HG03108 (cell line): ENCODE data around the gene TRPC3.
"Not testable (repeated sequence)": the region's sequence is repeated elsewhere in the genome, so short reads cannot be mapped to it uniquely, and the experiment has no call there.

Experiments used
- ATAC-seq: cut with Tn5 transposase; IDR thresholded peaks from one replicate; pipeline ENCODE4 v1.9.1; 2021; ENCODE audit warnings: moderate library complexity; ENCODE audit not compliant: unreplicated experiment

The TRPC3 gene

GRCh38 chr4:121950212-121950679, 1.6 kb downstream of the TRPC3 start:
- ATAC-seq, result peak; percentile 81

DNA sequence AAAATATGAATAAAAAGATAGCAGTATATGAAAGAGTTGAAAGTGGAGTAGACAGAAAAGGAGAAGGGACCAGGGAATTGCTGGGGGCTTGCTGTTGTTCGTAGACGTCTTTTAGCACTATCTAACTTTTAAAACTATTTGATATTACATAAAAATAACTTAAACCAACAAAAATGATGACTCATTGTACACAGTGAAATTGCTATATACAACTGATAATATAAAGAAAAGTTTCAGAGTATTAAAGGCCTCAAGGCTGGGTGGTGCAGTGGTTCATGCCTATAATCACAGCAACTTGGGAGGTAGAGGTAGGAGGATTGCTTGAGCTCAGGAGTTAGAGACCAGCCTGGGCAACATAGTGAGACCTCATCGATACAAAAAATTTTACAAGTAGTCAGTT, 5.2 kb downstream of the TRPC3 start:
- no peak for ATAC-seq

DNA sequence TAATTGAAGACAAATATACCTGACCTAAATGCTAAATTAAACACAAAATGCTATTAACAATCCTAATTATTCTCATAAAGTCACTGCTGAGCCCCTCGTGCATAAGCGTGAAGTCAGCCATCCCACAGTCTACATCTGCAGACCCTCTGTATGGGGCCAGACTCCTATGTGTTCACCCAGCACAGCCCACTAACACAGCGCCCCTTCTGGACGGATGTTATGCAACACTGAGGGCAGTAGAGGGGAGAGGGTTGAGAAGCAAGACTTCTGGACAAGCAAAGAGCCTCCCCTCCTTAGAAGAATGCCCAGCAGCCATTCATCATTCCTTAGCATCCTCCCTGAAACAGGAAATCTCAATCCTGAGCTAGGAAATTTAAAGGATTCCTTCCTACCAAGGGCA, 7.9 kb downstream of the TRPC3 start:
- ATAC-seq, result no peak

- no peak for ATAC-seq
Observed at GRCh38 chr4:121939690-121940089, 12.2 kb downstream of the TRPC3 start.

GRCh38 chr4:121938282-121939092, 13.4 kb downstream of the TRPC3 start:
- ATAC-seq, result no peak

DNA sequence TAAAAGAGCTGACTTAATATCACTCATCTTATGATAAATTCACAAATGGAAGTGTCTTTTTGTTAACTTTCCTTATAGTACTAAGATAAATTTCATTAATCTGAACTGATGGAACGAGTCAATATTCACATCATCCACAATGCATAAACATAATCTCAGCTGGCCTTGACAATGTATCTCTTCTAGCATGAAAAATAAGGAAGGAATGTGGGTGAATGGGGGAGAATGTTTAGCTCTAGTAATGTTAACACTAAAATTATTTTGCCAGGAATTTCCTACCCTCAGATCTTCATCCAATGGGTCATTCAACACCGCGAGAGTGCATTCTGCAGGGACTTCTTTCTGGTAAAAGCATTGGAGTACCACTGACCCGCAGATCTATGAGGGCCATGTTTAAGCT, 15.8 kb downstream of the TRPC3 start:
- no peak for ATAC-seq

GRCh38 chr4:121934635-121935034, 17.2 kb downstream of the TRPC3 start:
- no peak for ATAC-seq

DNA sequence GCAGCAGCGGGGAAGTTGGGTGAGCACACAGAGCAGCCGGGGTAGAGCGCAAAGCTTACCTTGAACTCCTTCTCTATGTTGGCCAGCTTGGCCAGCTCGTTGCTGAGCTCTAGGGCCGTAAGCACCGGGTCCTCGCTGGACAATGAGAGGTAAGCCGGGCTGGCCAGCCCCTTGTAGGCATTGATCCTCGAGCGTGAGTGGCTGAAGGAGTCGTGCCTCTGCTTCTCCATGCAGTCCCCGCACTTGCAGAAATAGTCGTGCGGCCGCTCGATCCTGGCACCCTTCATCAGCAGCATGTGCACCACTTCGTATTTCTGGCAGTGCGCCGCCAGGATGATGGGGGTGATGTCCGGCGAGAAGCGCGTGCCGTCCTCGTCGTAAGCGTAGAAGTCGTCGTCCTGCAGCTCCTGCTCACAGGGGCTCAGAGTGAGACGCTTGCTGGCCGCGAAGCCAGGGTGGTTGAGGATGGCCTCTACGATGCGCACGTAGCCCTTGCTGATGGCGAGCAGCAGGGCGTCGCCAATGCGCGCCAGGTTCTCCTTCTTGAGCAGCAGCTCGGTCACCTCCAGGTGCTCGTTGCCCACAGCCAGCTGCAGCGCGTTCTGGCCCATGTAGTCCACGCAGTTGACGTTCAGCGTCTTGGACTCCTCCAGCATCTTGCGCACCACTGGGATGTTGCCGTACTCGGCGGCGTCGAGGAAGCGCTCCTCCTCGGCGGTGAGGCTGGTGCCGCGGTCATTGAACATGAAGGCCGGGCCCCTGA, 19.5 kb downstream of the TRPC3 start:
- ATAC-seq, result no peak

- no peak for ATAC-seq
Observed at GRCh38 chr4:121930304-121930703, 21.6 kb downstream of the TRPC3 start.

DNA sequence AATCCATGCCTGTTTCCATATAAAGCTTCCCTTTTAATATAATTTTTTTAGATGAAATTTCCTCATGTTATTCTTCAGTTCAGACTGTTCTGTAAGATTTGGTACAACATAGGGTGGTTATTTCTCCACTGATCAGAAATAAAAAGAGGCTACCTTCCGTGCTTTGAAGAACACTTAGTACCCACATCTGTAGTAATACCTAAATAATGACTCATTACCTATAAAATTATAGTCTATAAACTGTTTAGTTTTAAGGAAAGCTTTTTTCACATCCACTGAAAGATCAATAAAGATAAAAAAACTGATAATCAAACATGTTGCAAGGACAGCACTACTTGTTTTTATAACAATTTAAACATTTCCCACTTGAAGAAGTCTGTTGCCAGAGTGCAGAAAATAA, 23.9 kb downstream of the TRPC3 start:
- no peak for ATAC-seq

- ATAC-seq, result not testable (repeated sequence)
Observed at GRCh38 chr4:121926490-121926889, 25.4 kb downstream of the TRPC3 start.

GRCh38 chr4:121923306-121923705, 28.6 kb downstream of the TRPC3 start:
- ATAC-seq, result no peak

GRCh38 chr4:121913667-121914066, 38.2 kb downstream of the TRPC3 start:
- ATAC-seq, result no peak

DNA sequence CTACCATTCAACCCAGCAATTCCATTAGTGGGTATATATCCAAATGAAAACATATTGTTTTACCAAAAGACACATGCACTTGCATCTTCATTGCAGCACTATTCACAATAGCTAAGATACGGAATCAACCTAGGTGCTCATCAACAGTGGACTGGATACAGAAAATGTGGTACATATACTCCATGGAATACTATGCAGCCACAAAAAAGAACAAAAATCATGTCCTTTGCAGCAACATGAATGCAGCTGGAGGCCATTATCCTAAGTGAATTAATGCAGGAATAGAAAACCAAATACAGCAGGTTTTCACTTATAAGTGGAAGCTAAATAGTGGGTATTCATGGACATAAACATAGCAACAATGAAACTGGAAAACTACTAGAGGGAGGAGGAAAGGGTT, 43.5 kb downstream of the TRPC3 start:
- no peak for ATAC-seq

DNA sequence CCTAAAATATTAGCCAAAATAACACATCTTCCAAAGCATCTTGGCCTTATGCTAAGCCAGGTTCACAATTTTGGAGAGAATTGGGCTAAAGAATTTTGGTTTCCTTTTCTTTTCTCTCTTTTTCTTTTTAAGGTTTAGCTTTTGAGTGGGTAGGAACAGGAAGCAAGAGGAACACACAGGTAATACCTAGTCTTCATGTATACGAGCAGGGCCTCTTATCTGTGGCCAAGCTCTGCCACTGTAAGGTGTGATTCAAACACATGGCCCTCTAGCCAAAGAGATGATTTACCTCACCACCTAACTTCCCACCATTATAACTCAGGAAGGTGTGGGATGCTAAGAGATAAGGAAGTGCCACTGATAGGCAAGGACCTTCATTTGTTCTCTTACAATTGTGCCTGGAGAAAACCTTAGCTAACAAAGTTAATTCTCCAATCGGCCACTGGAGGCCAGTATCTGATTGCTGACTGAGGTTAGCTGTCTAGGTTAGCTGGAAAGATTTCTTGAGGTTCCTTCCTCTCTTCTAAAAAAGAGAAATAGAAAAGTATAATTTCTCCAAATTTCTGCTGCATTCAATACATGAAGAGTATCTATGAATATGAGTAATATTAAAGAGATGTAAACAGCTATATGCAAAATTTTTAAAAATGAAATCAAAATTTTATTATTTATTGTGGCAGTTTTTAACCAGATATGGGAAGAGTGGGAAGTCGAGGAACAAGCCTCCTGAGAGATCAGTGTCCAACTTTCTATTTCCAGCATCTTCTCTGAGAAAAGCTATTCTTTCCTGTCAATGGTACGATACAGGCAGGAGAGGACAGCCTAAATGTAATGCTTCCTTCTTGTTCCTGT, 51.5 kb downstream of the TRPC3 start:
- ATAC-seq, result peak; percentile 61

DNA sequence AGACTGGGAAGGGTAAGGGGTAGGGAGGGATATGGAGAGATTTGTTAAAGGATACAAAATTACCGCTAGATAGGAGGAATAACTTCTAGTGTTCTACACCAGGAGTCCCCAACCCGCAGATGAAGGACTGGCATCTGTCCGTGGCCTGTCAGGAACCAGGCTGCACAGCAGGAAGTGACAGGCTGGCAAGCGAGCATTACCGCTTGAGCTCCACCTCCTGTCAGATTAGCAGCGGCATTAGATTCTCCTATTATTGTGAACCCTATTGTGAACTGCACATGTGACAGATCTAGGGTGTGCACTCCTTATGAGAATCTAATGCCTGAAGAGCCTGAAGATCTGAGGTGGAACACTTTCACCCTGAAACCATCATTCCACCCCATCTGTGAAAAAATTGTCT, 53.7 kb downstream of the TRPC3 start:
- no peak for ATAC-seq

DNA sequence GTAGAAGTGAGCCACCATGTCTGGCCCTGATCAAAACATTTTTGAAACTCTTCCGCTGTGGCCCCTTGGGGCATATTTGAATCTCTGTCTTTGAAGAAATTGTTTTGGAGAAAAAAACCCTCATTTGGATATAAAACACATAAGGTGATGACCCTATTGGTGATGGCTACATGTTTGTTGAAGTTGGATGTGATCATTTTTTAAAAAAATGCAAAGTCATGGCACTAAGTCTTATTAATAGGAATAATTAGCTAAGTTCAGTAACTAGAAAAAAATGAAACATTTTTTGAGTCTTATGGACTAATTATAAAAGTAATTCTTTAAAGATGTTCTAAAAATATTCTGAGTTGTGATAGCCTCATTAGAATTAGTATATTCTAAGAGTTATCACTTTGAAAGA, 63.7 kb downstream of the TRPC3 start:
- ATAC-seq, result no peak

- no peak for ATAC-seq
Observed at GRCh38 chr4:121885115-121885514, 66.7 kb downstream of the TRPC3 start.

GRCh38 chr4:121881158-121881557, 70.7 kb downstream of the TRPC3 start:
- no peak for ATAC-seq

GRCh38 chr4:121879135-121879534, 72.7 kb downstream of the TRPC3 start:
- no peak for ATAC-seq

DNA sequence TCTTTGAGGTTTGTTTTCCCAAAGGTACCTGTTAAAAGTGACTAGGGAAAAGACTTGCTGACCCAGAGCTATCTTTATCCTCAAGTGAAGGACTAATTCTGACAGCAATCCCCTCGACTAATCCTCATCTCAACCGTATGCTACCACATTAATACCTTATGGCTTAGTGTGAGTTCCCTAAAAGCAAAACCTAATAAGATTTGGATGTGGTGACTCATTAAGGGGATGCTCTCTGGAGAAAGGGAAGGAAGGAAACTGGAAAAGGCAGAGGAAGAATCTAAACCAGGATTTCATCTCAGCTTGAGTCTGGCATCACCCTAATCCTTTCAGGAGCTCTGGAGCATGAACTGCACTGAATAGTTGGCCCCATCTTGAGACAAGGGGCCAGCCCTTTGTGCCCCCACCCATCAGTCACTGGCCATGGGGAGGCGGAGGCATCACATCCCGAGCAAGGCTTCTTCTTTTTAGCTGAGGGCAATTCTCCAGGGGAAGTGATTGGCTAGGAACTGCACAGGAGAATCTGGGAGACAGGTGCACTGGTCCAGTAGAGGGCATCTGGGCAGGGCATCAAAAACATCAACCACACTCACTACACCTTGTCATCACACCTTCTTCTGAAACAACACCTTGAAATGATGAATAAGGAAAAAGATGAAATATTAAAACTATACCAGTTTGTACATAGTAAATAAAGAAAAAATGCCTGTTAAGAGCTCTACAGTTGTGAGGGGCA, 74.7 kb downstream of the TRPC3 start:
- no peak for ATAC-seq
